Neural crest cell (in vitro differentiated cells): ENCODE data around the gene FHIT. TPM values are rescaled to one million over a fixed set of nuclear protein-coding genes. Genes with fewer than 3 reads are reported as not detected.

ENCODE experiments used
- DNase-seq: peaks from one replicate; pipeline ENCODE4 v3.0.0; 2021; ENCODE audit warnings: low read depth, mixed read lengths, low spot score
- H3K27ac Mint-ChIP-seq: one replicate; pipeline ENCODE4 v1.8.0; 2021; ENCODE audit warnings: mild to moderate bottlenecking, mixed read lengths; ENCODE audit not compliant: unreplicated experiment
- H3K27me3 Mint-ChIP-seq: 2 replicates; pipeline ENCODE4 v1.8.0; 2021; ENCODE audit warnings: low read depth, mild to moderate bottlenecking, mixed read lengths
- H3K36me3 Mint-ChIP-seq: 2 replicates; pipeline ENCODE4 v1.8.0; 2021; ENCODE audit warnings: low read depth, mild to moderate bottlenecking, mixed read lengths
- H3K4me1 Mint-ChIP-seq: 2 replicates; pipeline ENCODE4 v1.8.0; 2021; ENCODE audit warnings: mixed read lengths
- H3K4me3 Mint-ChIP-seq: one replicate; pipeline ENCODE4 v1.8.0; 2021; ENCODE audit warnings: mild to moderate bottlenecking, mixed read lengths
- H3K9me3 Mint-ChIP-seq: 2 replicates; pipeline ENCODE4 v1.8.0; 2021; ENCODE audit warnings: mixed read lengths
- CTCF ChIP-seq: fragments of 200-600 bp; sonication (generic); conservative IDR thresholded peaks from 2 replicates; pipeline ENCODE4 v1.5.0; 2021; ENCODE audit warnings: antibody characterized with exemption, mild to moderate bottlenecking
- total RNA-seq: library from RNA; stranded (reverse); gene quantifications from 2 replicates; pipeline ENCODE4 v1.2.1, GENCODE V29; 2021

FHIT gene
- total RNA-seq, 1 donor from 2014 or later: 5.2 TPM

DNA sequence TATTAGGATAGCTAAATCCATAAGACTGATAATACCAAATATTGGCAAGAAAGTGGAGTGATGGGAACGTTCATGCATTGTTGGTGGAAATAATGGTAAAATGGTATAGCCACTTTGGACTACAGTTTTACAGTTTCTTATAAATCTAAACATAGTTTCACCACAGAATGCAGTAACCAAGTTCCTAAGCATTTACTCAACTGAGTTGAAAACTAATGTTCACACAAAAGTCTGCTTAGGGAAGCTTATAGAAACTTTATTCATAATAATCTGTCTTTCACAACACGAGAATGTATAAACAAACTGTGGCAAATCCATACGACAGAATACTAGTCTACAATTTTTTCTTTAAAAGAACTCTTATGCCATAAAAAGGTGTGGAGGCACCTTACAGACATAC, 969.3 kb downstream of the FHIT start:
- H3K27ac Mint-ChIP-seq: no peak overlapping the region
- no peaks in the 10 kb centered on the region for H3K9me3 Mint-ChIP-seq
- no peaks in the 10 kb centered on the region for H3K27me3 Mint-ChIP-seq
- H3K4me1 Mint-ChIP-seq: no peaks in the 10 kb centered on the region
- H3K4me3 Mint-ChIP-seq: no peak overlapping the region
- no peak for TF ChIP-seq CTCF
- H3K36me3 Mint-ChIP-seq: no peaks in the 10 kb centered on the region
- no peak for DNase-seq

GRCh38 chr3:60277361-60277800, 973.9 kb downstream of the FHIT start:
- no peak for DNase-seq
- H3K4me3 Mint-ChIP-seq: no peak overlapping the region
- H3K27me3 Mint-ChIP-seq: no peaks in the 10 kb centered on the region
- H3K9me3 Mint-ChIP-seq: peaks cover 4% of the 10 kb centered on the region
- peaks cover 3% of the 10 kb centered on the region for H3K36me3 Mint-ChIP-seq
- H3K27ac Mint-ChIP-seq: peak overlapping the region; percentile 44
- TF ChIP-seq CTCF: no peak
- peaks cover 5% of the 10 kb centered on the region for H3K4me1 Mint-ChIP-seq

DNA sequence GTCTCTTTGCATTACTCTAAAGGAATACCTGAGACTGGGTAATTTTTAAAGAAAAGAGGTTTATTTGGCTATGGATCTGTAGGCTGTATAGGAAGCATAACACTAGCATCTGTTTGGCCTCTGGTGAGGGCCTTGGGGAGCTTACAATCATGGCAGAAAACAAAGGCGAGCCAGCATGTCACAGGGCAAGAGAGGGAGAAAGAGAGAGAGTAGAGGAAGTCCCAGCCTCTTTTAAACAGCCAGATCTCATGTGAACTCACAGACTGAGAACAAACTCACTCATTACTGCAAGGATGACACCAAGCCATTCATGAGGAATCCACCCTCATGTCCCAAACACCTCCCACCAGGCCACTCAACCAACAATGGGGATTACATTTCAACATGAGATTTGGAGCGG, 974.6 kb downstream of the FHIT start:
- no peak for DNase-seq
- peaks cover 4% of the 10 kb centered on the region for H3K9me3 Mint-ChIP-seq
- peaks cover 3% of the 10 kb centered on the region for H3K36me3 Mint-ChIP-seq
- H3K27ac Mint-ChIP-seq: no peak overlapping the region
- no peaks in the 10 kb centered on the region for H3K27me3 Mint-ChIP-seq
- TF ChIP-seq CTCF: no peak
- peaks cover 5% of the 10 kb centered on the region for H3K4me1 Mint-ChIP-seq
- H3K4me3 Mint-ChIP-seq: no peak overlapping the region

- no peak overlapping the region for H3K4me3 Mint-ChIP-seq
- peaks cover 4% of the 10 kb centered on the region for H3K9me3 Mint-ChIP-seq
- no peaks in the 10 kb centered on the region for H3K27me3 Mint-ChIP-seq
- H3K27ac Mint-ChIP-seq: no peak overlapping the region
- no peak for TF ChIP-seq CTCF
- H3K36me3 Mint-ChIP-seq: peaks cover 3% of the 10 kb centered on the region
- no peak for DNase-seq
- H3K4me1 Mint-ChIP-seq: peaks cover 5% of the 10 kb centered on the region
Observed at GRCh38 chr3:60274646-60275045, 976.6 kb downstream of the FHIT start.

DNA sequence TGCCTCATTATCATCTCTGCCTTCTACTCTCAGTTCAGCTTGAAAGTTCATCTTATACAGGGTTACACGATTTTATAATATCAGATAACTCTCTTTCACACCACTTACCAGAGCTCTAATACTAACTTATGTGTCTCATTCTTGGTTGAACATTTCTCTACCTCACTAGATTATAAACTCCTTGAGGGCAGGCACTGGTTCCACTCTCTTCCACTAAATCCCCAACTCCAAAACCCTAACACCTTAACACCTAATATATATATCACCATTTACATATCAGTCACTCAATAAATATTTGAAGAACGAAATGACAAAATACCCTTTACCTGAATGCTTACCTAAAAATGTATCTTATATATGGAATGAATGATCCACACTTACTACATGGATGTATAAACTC, 977.2 kb downstream of the FHIT start:
- H3K9me3 Mint-ChIP-seq: peaks cover 4% of the 10 kb centered on the region

More for the DNA sequence above, 977.2 kb downstream of the FHIT start:
- no peak overlapping the region for H3K27ac Mint-ChIP-seq
- H3K27me3 Mint-ChIP-seq: no peaks in the 10 kb centered on the region
- TF ChIP-seq CTCF: no peak
- DNase-seq: no peak
- peaks cover 5% of the 10 kb centered on the region for H3K4me1 Mint-ChIP-seq
- peaks cover 3% of the 10 kb centered on the region for H3K36me3 Mint-ChIP-seq
- no peak overlapping the region for H3K4me3 Mint-ChIP-seq
